Liver (tissue), 9 donors: ENCODE data around the gene CLEC4G. TPM values are rescaled to one million over a fixed set of nuclear protein-coding genes. Genes with fewer than 3 reads are reported as not detected.

Experiments
- DNase-seq: peaks from one replicate; pipeline ENCODE4 v3.0.0-alpha.2; 2017; ENCODE audit warnings: low spot score
- H3K27ac ChIP-seq, 2 donors: one replicate each; pipeline ENCODE4 v1.7.0; 2013; ENCODE audit warnings: inconsistent platforms in 2 of 2, low read length in 2 of 2, control low read depth in 1 of 2, low read depth in 1 of 2, mild to moderate bottlenecking in 1 of 2
- H3K27me3 ChIP-seq, 4 donors: one replicate each; pipeline versions ENCODE4 v1.6.1 to v1.7.0; 2013; ENCODE audit warnings: low read length in 3 of 4, inconsistent platforms in 1 of 4, mild to moderate bottlenecking in 1 of 4, moderate library complexity in 1 of 4; ENCODE audit not compliant: control insufficient read depth in 4 of 4, insufficient read depth in 4 of 4
- H3K36me3 ChIP-seq, 4 donors: one replicate each; pipeline versions ENCODE4 v1.6.1 to v1.7.0; 2013; ENCODE audit warnings: low read length in 3 of 4, mild to moderate bottlenecking in 3 of 4, low read depth in 1 of 4, moderate library complexity in 1 of 4; ENCODE audit not compliant: control insufficient read depth in 4 of 4, insufficient read depth in 3 of 4
- H3K4me1 ChIP-seq, 4 donors: one replicate each; pipeline versions ENCODE4 v1.6.1 to v1.7.0; 2013; ENCODE audit warnings: low read length in 3 of 4, mild to moderate bottlenecking in 3 of 4, moderate library complexity in 1 of 4; ENCODE audit not compliant: control insufficient read depth in 4 of 4, insufficient read depth in 4 of 4
- H3K4me3 ChIP-seq, 3 donors: one replicate each; pipeline versions ENCODE4 v1.6.1 to v1.7.0; 2013; ENCODE audit warnings: low read length in 3 of 3, control low read depth in 1 of 3, low read depth in 1 of 3, mild to moderate bottlenecking in 1 of 3
- H3K9ac ChIP-seq, 2 donors: one replicate each; pipeline ENCODE4 v1.7.0; 2013; ENCODE audit warnings: low read length in 2 of 2, mild to moderate bottlenecking in 2 of 2, moderate library complexity in 2 of 2, control low read depth in 1 of 2, low read depth in 1 of 2
- H3K9me3 ChIP-seq, 4 donors: one replicate each; pipeline versions ENCODE4 v1.6.1 to v1.7.0; 2013; ENCODE audit warnings: low read length in 3 of 4; ENCODE audit not compliant: control insufficient read depth in 4 of 4
- ATF3 ChIP-seq: IDR thresholded peaks from 2 replicates; pipeline ENCODE4 v1.6.1; 2016; ENCODE audit warnings: antibody characterized with exemption
- CTCF ChIP-seq: fragments of 150-350 bp; IDR thresholded peaks from 2 replicates; pipeline ENCODE4 v1.5.1; 2017; ENCODE audit warnings: improper control_type of control experiment, low read depth, low read length; ENCODE audit not compliant: missing input control
- EGR1 ChIP-seq, 2 donors: IDR thresholded peaks; 2 replicates each; pipeline ENCODE4 v1.6.1; 2016 to 2018; ENCODE audit warnings: antibody characterized with exemption in 2 of 2, low read depth in 2 of 2
- FOXA1 ChIP-seq: IDR thresholded peaks from 2 replicates; pipeline ENCODE4 v1.6.1; 2016; ENCODE audit warnings: antibody characterized with exemption
- FOXA2 ChIP-seq: IDR thresholded peaks from 2 replicates; pipeline ENCODE4 v1.6.1; 2016; ENCODE audit warnings: antibody characterized with exemption
- GABPA ChIP-seq, 2 donors: IDR thresholded peaks in 1 of 2; conservative IDR thresholded peaks in 1 of 2; 2 replicates each; pipeline ENCODE4 v1.6.1; 2016; ENCODE audit warnings: antibody characterized with exemption in 2 of 2, mild to moderate bottlenecking in 1 of 2, moderate library complexity in 1 of 2
- HNF4A ChIP-seq, 2 donors: conservative IDR thresholded peaks; 2 replicates each; pipeline ENCODE4 v1.6.1; 2016; ENCODE audit warnings: antibody characterized with exemption in 2 of 2, mild to moderate bottlenecking in 2 of 2
- HNF4G ChIP-seq: IDR thresholded peaks from 2 replicates; pipeline ENCODE4 v1.6.1; 2016; ENCODE audit warnings: antibody characterized with exemption
- JUND ChIP-seq, 2 donors: IDR thresholded peaks; 2 replicates each; pipeline ENCODE4 v1.6.1; 2016; ENCODE audit warnings: antibody characterized with exemption in 2 of 2
- MAX ChIP-seq: IDR thresholded peaks from 2 replicates; pipeline ENCODE4 v1.6.1; 2016; ENCODE audit warnings: antibody characterized with exemption
- NR2F2 ChIP-seq: IDR thresholded peaks from 2 replicates; pipeline ENCODE4 v1.6.1; 2016; ENCODE audit warnings: antibody characterized with exemption
- RAD21 ChIP-seq, 2 donors: IDR thresholded peaks; 2 replicates each; pipeline ENCODE4 v1.6.1; 2016; ENCODE audit warnings: antibody characterized with exemption in 2 of 2, mild to moderate bottlenecking in 2 of 2
- REST ChIP-seq: IDR thresholded peaks from 2 replicates; pipeline ENCODE4 v1.6.1; 2016; ENCODE audit warnings: antibody characterized with exemption, mild to moderate bottlenecking
- RXRA ChIP-seq, 2 donors: IDR thresholded peaks; 2 replicates each; pipeline ENCODE4 v1.6.1; 2017 to 2018; ENCODE audit warnings: antibody characterized with exemption in 2 of 2, mild to moderate bottlenecking in 1 of 2
- SP1 ChIP-seq: IDR thresholded peaks from 2 replicates; pipeline ENCODE4 v1.6.1; 2018; ENCODE audit warnings: antibody characterized with exemption, mild to moderate bottlenecking
- TAF1 ChIP-seq: conservative IDR thresholded peaks from 2 replicates; pipeline ENCODE4 v1.6.1; 2016; ENCODE audit warnings: antibody characterized with exemption, mild to moderate bottlenecking
- YY1 ChIP-seq: IDR thresholded peaks from 2 replicates; pipeline ENCODE4 v1.6.1; 2016; ENCODE audit warnings: antibody characterized with exemption, mild to moderate bottlenecking
- ZBTB33 ChIP-seq: IDR thresholded peaks from 2 replicates; pipeline ENCODE4 v1.6.1; 2016; ENCODE audit warnings: antibody characterized with exemption
- WGBS: extraction: QIAGEN DNeasy Blood & Tissue Kit; methylation state at CpG from one replicate; pipeline ENCODE4 v1.1.7; 2013; 5-methylcytosine and 5-hydroxymethylcytosine counted together
- polyA plus RNA-seq, 2 donors: library from polyadenylated mRNA; stranded (reverse) in 1 of 2; unstranded in 1 of 2; fragments of 200-250 nt in 1 of 2; fragments of >200 nt in 1 of 2; fragmentation: Nextera tagmentation in 1 of 2; extraction: Ambion mirVana in 1 of 2; gene quantifications; one replicate each; pipeline versions ENCODE4 v1.2.1 to v1.2.3, GENCODE V29; 2013 to 2015
- total RNA-seq, 2 donors: library from RNA; depleted of rRNA; stranded (reverse); fragments of >200 nt; gene quantifications; one replicate each; pipeline ENCODE4 v1.2.3, GENCODE V29; 2014
- donor health status: healthy.
- donor health status: healthy.
- donor health status: healthy.
- donor health status: healthy.
- donor health status: healthy.

Gene CLEC4G
- total and polyA plus RNA-seq, 4 donors, result 7.7 to 69.0 (median 45.6) TPM

GRCh38 chr19:7739801-7740681 is 8.1 kb upstream of the CLEC4G start:
- no peak overlapping the region for H3K27ac ChIP-seq
- 73% methylated on average over 19 of the region's 19 CpGs for WGBS

GRCh38 chr19:7739211-7739755 is 7.4 kb upstream of the CLEC4G start:
- WGBS, result 43% methylated on average over 2 of the region's 2 CpGs
- H3K4me3 ChIP-seq, result no peak overlapping the region
- no peak overlapping the region for H3K27ac ChIP-seq

More at GRCh38 chr19:7739801-7740681, 8.1 kb upstream of the CLEC4G start:
- Histone ChIP-seq H3K4me1 (no peaks in the 10 kb centered on the region), H3K9ac (no peak overlapping the region), H3K27me3 (no peaks in the 10 kb centered on the region), H3K9me3 (no peaks in the 10 kb centered on the region), H3K36me3 (no peaks in the 10 kb centered on the region), H3K4me3 (no peak overlapping the region)
- DNase-seq, result no peak
- TF ChIP-seq ATF3, result no peak
- TF ChIP-seq TAF1, result no peak
- TF ChIP-seq YY1, result no peak

More at GRCh38 chr19:7739211-7739755, 7.4 kb upstream of the CLEC4G start:
- H3K27me3 ChIP-seq, result no peaks in the 10 kb centered on the region
- H3K9me3 ChIP-seq, result no peaks in the 10 kb centered on the region
- H3K36me3 ChIP-seq, result no peaks in the 10 kb centered on the region
- no peak overlapping the region for H3K9ac ChIP-seq
- no peaks in the 10 kb centered on the region for H3K4me1 ChIP-seq
- DNase-seq, result no peak
- TF ChIP-seq MAX, result no peak
- no peak for TF ChIP-seq REST
- no peak for TF ChIP-seq RAD21 (IDR thresholded peaks at IDR 0.05)
- TF ChIP-seq RXRA (IDR thresholded peaks at IDR 0.05), result no peak
- no peak for TF ChIP-seq NR2F2
- no peak for TF ChIP-seq GABPA (IDR thresholded peaks at IDR 0.05 in 1 of 2, conservative IDR thresholded peaks at IDR 0.05 in 1 of 2)
- no peak for TF ChIP-seq SP1
- no peak for TF ChIP-seq FOXA2
- TF ChIP-seq ATF3, result no peak
- TF ChIP-seq YY1, result no peak
- TF ChIP-seq ZBTB33, result no peak
- no peak for TF ChIP-seq TAF1
- no peak for TF ChIP-seq JUND (IDR thresholded peaks at IDR 0.05)
- no peak for TF ChIP-seq CTCF
- TF ChIP-seq EGR1 (IDR thresholded peaks at IDR 0.05; ENCODE audit: low read depth in 2 of 2), result no peak
- no peak for TF ChIP-seq FOXA1
- TF ChIP-seq HNF4A (conservative IDR thresholded peaks at IDR 0.05), result no peak
- no peak for TF ChIP-seq HNF4G
